Ascending aorta (tissue), 2 donors: ENCODE measurements around the gene CADM1. TPM values are rescaled to one million over a fixed set of nuclear protein-coding genes. Genes with fewer than 3 reads are reported as not detected.

Experiments
- DNase-seq, 2 donors: peaks; one replicate each; pipeline ENCODE4 v3.0.0-alpha.2; 2019; ENCODE audit warnings: low spot score in 2 of 2
- H3K27ac ChIP-seq, 2 donors: fragments of 200-600 bp; sonication (generic); one replicate each; pipeline ENCODE4 v1.5.1; 2016 to 2017; ENCODE audit warnings: mild to moderate bottlenecking in 1 of 2
- H3K27me3 ChIP-seq: fragments of 200-600 bp; sonication (generic); one replicate; pipeline ENCODE4 v1.5.1; 2017
- H3K36me3 ChIP-seq, 2 donors: fragments of 200-600 bp; sonication (generic); one replicate each; pipeline ENCODE4 v1.5.1; 2016
- H3K4me1 ChIP-seq, 2 donors: fragments of 200-600 bp; sonication (generic); one replicate each; pipeline ENCODE4 v1.5.1; 2016 to 2017; ENCODE audit warnings: mild to moderate bottlenecking in 1 of 2
- H3K4me3 ChIP-seq, 2 donors: fragments of 200-600 bp; sonication (generic); one replicate each; pipeline ENCODE4 v1.5.1; 2016 to 2017; ENCODE audit warnings: mild to moderate bottlenecking in 1 of 2
- H3K9me3 ChIP-seq, 2 donors: fragments of 200-600 bp; sonication (generic); one replicate each; pipeline ENCODE4 v1.5.1; 2016
- intact Hi-C: fragments of 100-400 bp; cut with DNase I; formaldehyde crosslinking; loops from one replicate; pipeline ENCODE4 v1.15.1; 2023
- total RNA-seq: library from RNA; depleted of rRNA; stranded (reverse); fragments of >200 nt; gene quantifications from one replicate; pipeline ENCODE4 v1.1.0, GENCODE V29; 2016
- TF ChIP-seq, protein P1 (sequence below), 3 experiments: fragments of 200-600 bp in 2 of 3; fragments of 450-650 bp in 1 of 3; sonication (generic) in 2 of 3; IDR thresholded peaks; one replicate each; pipeline ENCODE4 v1.5.1; 2016 to 2019; ENCODE audit warnings: antibody characterized with exemption in 3 of 3, mild to moderate bottlenecking in 1 of 3, moderate library complexity in 1 of 3

Gene CADM1
- total RNA-seq, 1 donor from 2014 or later = 2.4 TPM

DNA sequence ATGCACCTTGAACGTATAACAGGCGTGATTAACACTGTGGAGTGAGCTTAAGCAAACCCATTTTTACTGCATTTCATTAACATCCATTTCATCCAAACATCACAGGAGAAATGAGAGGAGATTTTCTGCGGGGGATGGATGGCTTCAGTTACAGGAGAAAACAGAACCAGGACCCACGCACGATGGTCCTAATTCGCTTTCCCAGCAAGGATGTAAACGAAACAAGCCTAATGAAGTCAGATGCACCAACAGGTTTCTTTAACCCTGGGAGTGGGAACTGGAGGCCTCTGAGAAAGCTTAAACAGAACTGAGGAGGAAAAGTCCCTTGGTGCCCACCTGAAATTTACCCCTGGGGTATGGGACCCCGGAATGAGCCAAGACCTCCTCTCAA, 2.7 kb downstream of the CADM1 start:
- Histone ChIP-seq H3K27me3 (no peaks in the 10 kb centered on the region), H3K36me3 (no peaks in the 10 kb centered on the region), H3K4me3 (no peak overlapping the region), H3K4me1 (peaks cover 10 to 18% of the 10 kb centered on the region in 2 donors), H3K27ac (no peak overlapping the region), H3K9me3 (no peaks in the 10 kb centered on the region)
- no peak for DNase-seq
- TF ChIP-seq, protein P1, sequence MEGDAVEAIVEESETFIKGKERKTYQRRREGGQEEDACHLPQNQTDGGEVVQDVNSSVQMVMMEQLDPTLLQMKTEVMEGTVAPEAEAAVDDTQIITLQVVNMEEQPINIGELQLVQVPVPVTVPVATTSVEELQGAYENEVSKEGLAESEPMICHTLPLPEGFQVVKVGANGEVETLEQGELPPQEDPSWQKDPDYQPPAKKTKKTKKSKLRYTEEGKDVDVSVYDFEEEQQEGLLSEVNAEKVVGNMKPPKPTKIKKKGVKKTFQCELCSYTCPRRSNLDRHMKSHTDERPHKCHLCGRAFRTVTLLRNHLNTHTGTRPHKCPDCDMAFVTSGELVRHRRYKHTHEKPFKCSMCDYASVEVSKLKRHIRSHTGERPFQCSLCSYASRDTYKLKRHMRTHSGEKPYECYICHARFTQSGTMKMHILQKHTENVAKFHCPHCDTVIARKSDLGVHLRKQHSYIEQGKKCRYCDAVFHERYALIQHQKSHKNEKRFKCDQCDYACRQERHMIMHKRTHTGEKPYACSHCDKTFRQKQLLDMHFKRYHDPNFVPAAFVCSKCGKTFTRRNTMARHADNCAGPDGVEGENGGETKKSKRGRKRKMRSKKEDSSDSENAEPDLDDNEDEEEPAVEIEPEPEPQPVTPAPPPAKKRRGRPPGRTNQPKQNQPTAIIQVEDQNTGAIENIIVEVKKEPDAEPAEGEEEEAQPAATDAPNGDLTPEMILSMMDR (IDR thresholded peaks at IDR 0.05) = no peak
- intact Hi-C loops = loop anchor here (5.0 to 10.0 kb wide), 4 partner anchors 121 to 1729 kb away; partner anchors contain the start of genes USP28 and ZW10

DNA sequence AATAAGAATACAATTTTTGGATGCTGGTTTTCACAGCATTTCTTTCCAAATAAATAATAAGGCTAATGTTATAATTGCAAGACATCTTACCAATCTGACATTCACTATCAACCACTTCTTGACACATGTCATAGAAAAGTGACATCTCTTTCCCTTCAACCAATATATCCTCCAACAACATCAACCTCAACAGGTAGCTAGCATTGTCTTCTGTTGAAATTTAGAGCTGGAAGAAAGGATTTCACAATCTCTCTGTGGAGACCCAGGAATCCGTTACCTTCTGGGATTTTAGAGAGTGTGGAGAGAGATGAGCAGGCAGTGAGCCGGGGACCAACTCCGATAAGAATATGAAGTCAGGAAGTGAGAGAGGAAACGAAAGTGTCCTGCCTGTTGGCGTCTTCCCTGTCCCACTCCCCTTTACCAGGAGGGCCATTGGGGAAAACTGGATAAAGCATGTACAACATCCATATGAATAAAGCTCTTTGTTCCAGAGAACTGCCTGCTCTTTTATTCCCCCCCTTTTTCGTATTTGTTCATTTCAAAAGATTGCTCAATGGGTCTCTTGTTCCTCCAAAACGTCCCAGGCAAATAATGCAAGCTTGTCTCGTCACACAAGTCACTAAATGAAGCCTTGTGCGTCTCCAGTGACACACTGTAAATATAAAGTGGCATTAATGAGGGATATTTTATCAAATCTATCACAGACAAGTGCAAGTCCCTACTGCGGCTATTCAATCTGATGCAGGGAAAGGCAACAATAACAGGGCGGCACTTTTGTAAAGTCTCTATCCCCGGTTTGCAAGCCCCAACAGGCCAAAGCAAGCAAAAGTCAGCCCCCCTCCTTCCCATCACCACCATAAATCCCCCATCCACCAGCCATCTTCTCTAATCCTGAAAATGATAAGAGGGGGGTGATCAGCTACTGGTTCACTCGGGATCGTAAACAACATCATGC, 3.4 kb downstream of the CADM1 start:
- Histone ChIP-seq H3K36me3 (no peaks in the 10 kb centered on the region), H3K9me3 (no peaks in the 10 kb centered on the region), H3K27ac (no peak overlapping the region), H3K4me3 (no peak overlapping the region), H3K4me1 (peaks cover 10 to 18% of the 10 kb centered on the region in 2 donors), H3K27me3 (no peaks in the 10 kb centered on the region)
- no peak for DNase-seq
- intact Hi-C loops = loop anchor here (5.0 to 10.0 kb wide), 4 partner anchors 121 to 1729 kb away; partner anchors contain the start of genes USP28 and ZW10
- TF ChIP-seq, protein P1 (IDR thresholded peaks at IDR 0.05) = no peak

DNA sequence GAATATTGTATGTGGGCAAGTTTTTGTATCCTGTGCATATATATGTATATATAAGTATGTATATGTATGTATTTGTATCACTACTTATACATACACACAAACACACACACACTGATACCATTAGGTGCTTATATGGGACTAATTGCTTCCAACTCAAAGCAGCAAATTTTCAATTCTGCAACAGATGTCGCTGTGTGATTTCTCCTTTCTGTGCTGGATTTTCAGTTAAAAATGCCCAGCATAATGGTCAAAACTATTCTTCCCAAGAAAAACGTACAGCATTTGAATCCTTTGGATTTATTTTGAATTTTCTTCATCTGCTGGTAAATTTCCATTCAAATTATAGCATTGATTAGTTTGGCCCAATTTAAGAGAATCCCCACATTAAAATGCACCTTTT, 4.3 kb downstream of the CADM1 start:
- Histone ChIP-seq H3K4me3 (no peak overlapping the region), H3K4me1 (peaks cover 10 to 18% of the 10 kb centered on the region in 2 donors), H3K27ac (no peak overlapping the region), H3K27me3 (no peaks in the 10 kb centered on the region), H3K9me3 (no peaks in the 10 kb centered on the region), H3K36me3 (no peaks in the 10 kb centered on the region)
- intact Hi-C loops = loop anchor here (5.0 to 10.0 kb wide), 4 partner anchors 122 to 1728 kb away; partner anchors contain the start of genes USP28 and ZW10
- no peak for DNase-seq
- TF ChIP-seq, protein P1 (IDR thresholded peaks at IDR 0.05) = no peak

DNA sequence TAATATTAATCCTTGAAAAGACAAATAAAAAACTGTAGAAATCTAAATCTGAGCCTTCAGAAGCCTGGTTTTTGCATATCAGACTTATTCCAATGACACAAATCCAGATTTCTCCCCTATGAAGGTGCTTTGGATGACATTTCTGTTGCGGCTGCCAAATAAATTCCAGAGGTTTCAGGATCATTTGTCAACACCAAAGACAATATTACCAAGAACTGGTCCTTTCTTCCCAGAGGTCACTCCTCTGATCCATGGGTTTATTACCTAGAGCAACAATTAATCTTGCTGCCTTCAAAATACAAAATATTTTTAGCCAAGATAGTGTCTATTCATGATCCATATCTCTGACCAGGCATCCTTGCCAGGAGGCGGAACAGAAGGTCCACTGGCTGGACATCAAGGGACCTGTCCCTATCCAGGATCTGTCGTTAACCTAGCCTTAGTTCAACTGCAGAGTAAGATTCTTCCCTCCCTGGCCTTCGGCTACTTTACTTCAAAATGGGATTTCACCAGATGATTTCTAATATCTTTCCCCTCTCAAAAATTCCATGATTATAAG, 4.9 kb downstream of the CADM1 start:
- no peak for DNase-seq
- no peak overlapping the region for H3K27ac ChIP-seq
- H3K27me3 ChIP-seq = no peaks in the 10 kb centered on the region
- intact Hi-C loops = no loop called here
- H3K4me3 ChIP-seq = no peak overlapping the region
- TF ChIP-seq, protein P1 (IDR thresholded peaks at IDR 0.05) = no peak
- H3K36me3 ChIP-seq = no peaks in the 10 kb centered on the region
- H3K9me3 ChIP-seq = no peaks in the 10 kb centered on the region
- H3K4me1 ChIP-seq = peaks cover 10 to 18% of the 10 kb centered on the region in 2 donors

DNA sequence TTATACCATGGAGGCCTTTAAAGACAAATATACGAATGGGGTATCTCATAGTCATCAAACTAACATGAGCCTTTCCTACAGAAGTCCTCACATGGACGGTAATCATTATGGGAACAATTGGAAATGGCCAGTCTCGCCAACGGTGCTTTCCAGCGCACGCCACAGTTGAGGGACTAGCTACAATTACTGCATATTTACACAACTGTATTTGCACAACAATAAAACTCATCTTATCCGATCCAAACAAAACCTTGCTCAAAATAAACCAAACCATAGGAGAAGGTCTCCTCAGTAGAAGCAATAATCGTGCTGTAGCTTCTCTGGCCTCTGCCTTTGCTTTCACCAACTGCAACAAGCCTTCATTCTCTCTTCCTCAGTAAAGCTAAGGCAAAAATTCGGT, 5.9 kb downstream of the CADM1 start:
- H3K36me3 ChIP-seq = no peaks in the 10 kb centered on the region
- no peak for DNase-seq
- intact Hi-C loops = no loop called here
- H3K27me3 ChIP-seq = no peaks in the 10 kb centered on the region
- H3K4me3 ChIP-seq = no peak overlapping the region
- H3K9me3 ChIP-seq = no peaks in the 10 kb centered on the region
- peaks cover 6 to 12% of the 10 kb centered on the region in 2 donors for H3K4me1 ChIP-seq
- H3K27ac ChIP-seq = no peak overlapping the region
- TF ChIP-seq, protein P1 (IDR thresholded peaks at IDR 0.05) = no peak
